Activated CD4-positive, CD25-positive, alpha-beta regulatory T cell treated with anti-CD3 and anti-CD28 coated beads, Interleukin-2, amount 50 U/mL, for 16 hours (primary cell): ENCODE results near the gene AKAP17A.

ENCODE experiments used
- DNase-seq: peaks from one replicate; pipeline ENCODE4 v3.0.0-alpha.2; 2020; ENCODE audit warnings: low read depth, low spot score

AKAP17A gene

DNA sequence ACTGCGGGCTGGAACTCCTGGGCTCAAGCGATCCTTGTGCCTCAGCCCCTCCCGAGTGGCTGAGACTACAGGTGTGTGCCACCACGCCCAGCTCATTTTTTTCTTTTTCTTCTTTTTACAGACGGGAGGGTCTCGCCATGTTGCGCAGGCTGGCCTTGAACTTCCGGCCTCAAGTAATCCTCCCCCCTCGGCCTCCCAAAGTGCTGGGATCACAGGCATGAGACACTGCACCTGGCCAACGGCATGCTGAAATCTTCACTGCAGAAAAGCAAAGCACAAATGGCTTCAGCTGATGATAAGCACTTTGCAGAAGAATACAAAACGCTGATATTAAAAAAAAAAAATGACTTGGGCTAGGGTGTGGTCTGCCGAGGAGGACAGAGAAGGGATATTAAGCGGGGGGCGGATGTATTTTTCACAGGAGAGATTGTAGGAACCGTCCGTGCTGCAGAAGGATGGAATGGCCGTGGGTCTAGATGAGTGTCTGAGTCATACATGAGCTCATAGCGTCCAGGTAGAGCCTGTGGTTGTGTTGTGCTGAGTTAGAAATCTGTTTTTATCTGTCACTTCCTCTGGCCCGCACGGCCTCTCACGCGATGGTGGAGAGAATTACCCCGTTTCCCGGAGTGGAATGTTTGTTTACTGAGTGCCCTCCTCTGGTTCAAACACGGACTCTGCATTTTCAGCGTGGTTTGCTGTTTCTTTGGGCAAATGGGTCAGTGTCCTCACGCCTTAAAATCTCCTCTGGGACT lies 8.5 kb upstream of the AKAP17A start:
- peak; percentile 37 for DNase-seq

DNA sequence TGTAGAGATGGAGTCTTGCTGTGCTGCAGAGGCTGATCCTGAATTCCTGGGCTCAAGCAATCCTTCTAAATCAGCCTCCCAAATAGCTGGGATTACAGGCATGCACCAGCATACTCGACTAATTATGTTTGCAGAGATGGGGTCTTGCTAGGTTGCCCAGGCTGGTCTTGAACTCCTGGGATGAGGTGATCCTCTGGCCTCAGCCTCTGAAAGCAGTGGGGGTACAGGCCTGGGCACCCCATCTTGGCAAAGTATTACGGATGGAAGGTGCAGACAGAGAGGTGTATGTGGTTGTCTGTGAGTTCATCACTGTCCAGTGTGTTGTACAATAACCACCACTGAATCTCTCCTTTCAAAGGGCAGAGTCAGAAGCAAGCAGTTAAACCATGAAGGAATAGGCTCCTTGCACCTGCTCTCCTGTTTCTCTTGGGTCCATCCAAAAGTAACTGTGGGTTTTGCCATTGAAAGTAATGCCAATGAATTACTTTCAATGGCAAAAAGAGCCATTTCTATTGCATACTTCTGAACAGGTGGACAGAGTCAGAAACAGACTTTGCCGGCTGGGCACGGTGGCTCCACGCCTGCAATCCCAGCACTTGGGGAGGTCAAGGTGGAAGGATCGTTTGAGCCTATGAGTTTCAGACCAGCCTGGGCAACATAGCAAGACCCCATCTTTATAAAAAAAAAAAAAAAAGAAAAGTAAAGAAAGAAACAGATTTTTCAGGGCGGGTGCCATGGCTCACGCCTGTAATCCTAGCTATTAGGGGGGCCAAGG lies 7.0 kb upstream of the AKAP17A start:
- DNase-seq, result no peak

DNA sequence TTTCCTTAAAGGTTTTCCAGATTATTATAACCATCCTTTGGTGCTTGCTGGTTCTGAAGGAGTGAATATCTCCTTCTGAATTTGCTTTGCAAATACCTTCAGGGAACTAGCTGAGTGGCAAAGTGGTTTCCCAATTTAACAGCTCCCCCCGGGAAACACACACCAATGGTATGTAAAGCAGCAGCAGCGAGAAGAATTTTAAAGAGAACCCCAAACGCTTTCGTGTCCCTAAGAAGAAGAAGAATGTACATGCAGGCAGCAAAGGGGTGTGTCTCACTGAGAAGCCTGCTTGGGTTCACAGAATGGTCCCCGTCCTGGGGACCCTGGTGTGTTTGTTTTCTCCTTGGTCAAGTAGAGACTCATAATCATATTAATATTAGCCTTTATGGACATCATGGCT lies 4.2 kb upstream of the AKAP17A start:
- no peak for DNase-seq

DNA sequence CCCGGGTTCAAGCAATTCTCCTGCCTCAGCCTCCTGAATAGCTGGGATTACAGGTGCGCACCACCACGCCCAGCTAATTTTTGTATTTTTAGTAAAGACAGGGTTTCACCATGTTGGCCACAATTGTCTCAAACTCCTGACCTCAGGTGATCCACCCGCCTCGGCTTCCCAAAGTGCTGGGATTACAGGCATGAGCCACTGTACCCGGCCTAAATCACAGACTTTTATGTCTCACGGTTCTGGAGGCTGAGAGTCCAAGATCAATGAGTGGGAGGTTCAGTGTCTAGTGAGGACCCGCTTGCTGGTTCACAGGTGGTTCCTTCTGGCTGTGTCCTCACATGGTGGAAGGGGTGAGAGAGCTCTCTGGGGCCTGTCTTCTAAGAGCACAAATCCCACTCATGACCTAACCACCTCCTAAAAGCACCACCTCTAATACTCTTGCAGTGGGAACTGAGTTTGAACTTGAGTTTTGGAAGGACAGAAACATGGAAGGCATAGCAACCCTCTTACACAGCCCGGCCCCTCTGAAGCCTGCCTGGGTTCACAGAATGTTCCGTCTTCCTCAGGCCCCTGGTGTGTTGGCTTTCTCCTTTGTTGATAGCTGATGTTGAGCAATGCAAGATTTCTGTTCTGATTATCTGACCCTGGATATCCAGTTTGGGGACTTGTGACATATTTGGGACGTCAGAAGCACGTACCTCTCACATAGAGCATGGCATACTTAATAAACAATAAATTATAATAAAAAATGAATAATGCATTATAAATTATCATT lies 1.9 kb upstream of the AKAP17A start:
- DNase-seq, result no peak

DNA sequence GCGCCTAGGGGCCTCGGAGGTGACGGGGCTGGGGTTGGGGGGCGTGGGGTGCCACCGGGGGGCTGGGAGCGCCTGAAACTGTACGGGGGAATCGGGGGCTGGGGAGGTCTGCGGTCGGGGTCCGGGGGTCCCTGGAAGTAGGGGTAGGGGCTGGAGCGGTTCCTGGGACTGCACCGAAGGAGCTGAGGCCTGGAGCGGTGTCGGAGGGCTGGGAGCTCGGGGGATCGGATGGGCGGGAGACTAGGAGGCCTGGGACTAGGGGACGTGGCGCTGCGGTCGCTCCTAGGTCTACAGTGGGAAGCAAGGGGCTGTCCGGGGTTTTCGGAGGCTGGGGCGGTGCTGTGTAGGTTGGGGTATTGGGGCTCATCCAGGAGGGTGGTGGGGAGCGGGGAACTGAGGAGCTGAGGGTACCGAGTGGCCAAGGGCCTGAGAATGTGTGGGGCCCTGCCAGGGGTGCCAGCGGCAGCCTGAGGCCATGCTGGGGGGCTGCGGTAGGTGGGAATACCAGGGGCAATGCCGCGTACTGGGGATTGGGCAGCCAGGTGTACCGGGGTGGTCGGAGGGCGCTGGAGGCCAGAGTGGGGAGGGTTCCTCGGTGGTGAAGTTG lies 562 bp downstream of the AKAP17A start:
- no peak for DNase-seq

DNA sequence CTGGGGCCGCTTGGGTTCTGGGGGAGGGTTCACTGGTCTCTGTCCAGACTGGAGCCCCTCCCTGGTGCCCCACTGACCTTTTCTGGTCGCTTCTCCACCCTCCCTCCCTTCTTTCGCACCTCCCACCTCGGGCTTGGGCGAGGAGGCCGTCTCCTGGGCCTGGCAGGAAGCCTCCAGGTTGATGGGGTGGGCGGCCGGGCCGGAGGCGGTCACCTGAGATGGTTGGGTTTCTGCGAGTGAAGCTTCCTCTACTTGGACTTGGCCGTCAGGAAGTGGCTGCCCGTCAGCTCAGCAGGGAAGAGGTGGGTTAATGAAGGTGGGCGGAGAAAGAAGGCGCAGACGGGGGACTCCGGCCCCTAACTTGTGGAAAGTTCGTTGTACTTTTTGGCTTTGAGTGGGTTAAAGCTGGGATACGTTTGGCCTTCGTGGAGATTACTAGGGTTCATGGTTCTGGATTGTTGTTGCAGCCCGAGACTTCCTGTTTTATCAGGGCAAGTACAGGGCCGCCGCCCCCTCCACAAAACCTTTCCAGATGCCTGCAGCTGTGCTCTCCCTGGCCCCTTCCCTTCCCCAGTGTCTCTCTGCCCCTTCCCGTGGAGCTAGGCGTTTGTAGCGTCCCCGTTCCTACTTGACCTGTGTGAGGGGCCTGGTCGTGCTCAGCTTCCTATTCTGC lies 1.2 kb downstream of the AKAP17A start:
- DNase-seq, result no peak

DNA sequence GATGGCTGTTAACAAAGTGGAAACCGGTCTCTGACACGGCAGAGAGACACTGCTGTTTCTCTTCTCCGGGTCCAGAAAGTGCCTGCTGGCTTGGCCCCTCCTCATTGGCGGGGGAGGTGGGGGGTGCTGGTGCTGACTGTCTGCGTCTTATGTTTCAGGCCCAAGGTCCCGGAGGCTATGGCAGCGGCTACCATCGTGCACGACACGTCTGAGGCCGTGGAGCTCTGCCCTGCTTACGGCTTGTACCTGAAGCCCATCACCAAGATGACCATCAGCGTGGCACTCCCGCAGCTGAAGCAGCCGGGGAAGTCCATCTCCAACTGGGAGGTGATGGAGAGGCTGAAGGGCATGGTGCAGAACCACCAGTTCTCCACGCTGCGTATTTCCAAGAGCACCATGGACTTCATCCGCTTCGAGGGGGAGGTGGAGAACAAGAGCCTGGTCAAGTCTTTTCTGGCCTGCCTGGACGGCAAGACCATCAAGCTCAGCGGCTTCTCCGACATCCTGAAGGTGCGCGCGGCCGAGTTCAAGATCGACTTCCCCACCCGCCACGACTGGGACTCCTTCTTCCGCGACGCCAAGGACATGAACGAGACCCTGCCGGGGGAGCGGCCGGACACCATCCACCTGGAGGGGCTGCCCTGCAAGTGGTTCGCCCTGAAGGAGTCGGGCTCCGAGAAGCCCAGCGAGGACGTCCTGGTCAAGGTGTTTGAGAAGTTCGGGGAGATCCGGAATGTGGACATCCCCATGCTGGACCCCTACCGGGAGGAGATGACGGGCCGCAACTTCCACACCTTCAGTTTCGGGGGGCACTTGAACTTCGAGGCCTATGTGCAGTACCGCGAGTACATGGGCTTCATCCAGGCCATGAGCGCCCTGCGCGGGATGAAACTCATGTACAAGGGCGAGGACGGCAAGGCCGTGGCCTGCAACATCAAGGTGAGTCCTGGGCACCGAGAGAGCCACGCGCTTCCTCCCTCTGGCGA lies 2.2 kb downstream of the AKAP17A start:
- DNase-seq, result no peak

DNA sequence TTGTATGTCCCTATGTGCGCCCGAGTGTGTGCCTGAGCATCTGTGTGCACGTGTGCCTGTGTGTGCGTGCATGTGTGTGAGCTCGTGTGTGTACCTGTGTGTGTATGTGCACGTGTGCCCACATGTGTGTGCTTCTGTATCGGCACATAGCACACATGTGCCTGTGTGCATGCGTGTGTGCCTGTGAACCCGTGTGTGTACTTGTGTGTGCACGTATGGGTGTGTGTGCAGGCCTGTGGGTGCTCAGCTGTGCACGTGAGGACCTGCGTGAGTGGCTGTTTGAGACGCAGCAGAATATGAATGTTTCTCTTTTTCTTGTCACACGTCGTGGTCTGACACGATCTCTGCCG lies 4.3 kb downstream of the AKAP17A start:
- no peak for DNase-seq

DNA sequence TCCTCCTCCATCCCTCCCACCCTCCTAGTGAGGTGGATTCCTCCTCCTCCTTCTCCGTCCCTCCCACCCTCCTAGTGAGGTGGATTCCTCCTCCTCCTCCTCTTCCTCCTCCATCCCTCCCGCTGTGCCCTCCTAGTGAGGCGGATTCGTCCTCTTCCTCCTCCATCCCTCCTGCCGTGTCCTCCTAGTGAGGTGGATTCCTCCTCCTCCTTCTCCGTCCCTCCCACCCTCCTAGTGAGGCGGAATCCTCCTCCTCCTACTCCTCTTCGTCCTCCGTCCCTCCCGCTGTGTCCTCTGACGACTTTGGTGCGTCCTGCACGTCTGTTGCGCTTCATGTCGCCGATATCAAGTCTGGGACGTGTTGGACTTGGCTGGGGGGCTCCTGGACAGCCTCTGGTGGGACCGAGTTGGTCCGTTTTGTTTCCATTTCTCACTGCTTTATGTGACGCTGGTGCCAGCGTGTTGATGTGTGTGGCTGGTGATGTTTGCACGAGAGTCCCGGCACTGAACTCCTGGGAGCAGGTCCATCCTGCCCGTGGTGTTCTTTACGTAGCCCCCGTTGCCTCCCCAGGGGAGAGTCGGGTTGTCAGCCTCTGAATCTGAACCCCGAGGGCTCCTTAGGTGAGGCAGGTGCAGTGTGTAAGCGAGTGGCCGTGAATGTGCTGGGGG lies 5.4 kb downstream of the AKAP17A start:
- DNase-seq, result no peak

DNA sequence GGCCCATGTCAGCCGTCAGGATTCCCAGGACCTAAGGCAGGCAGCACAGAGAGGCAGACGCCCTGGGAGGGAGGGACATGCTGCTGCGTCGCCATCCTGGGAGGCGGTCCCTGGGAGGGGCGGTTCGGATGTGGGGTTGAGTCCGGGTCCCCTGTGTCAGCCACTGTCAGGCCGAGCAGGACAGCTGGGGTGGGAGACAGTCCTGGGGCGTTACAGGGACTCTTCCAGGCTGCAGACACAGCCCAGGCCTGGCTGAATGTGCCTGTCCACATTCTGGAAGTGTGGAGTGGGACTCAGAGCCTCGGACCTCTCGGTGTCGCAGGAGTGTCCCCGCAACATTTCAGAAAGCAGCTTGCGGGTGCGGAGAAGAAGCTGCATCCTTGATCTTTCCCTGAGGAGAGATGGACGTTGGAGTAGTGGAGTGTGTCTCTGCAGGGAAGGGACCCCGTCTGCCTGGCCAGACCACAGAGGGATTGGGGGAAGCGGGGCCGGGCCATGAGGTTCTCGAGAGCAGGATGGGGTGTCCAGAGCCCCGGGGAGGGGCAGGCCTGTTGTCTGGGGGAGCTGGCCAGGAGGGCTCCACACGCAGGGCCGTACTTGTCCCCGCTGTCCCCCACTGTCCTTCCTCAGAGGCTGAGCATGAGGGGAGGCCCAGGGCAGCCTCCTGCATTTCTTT lies 6.1 kb downstream of the AKAP17A start:
- no peak for DNase-seq

DNA sequence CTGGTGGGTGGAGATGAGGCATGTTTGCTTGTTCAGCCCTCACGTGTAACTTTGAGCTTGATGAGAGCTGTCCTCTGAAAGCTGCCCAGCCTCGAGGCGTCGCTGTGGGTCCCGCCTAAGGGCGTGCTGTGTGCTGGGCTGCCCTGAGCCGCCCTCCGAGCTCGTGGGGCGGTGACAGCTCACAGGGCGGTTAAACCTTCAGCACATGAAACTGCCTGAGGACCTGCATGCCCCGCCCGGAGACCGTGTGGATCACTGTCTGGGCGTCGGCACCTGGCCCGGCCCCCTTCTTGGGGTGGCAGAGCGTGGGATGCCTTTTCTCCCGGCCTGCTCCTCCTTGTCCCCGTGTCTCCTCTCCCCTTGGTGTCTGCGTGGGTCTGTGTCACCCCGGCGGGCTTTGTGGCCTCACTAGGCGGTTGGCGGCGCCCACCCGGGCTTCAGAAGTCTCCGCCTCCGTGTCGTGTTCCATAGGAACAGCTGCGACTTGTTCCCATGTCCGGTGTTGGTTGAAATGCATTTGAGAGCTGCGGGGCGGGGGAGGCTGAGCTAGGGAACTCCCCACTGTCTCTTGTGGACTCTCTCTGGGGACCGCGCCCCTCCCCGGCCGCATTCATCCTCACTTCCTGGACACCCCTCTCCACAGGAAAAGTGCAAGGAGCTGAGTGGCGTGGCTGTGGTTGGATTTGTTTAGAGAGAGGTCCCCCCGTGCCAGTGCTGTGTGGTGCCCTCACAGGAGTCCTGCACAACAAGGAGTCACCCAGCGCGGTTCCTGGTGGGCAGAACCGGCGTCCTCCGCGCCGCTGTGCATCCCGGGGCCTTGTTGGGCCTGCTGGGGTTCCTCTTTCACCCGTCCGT lies 6.8 kb downstream of the AKAP17A start:
- no peak for DNase-seq

DNA sequence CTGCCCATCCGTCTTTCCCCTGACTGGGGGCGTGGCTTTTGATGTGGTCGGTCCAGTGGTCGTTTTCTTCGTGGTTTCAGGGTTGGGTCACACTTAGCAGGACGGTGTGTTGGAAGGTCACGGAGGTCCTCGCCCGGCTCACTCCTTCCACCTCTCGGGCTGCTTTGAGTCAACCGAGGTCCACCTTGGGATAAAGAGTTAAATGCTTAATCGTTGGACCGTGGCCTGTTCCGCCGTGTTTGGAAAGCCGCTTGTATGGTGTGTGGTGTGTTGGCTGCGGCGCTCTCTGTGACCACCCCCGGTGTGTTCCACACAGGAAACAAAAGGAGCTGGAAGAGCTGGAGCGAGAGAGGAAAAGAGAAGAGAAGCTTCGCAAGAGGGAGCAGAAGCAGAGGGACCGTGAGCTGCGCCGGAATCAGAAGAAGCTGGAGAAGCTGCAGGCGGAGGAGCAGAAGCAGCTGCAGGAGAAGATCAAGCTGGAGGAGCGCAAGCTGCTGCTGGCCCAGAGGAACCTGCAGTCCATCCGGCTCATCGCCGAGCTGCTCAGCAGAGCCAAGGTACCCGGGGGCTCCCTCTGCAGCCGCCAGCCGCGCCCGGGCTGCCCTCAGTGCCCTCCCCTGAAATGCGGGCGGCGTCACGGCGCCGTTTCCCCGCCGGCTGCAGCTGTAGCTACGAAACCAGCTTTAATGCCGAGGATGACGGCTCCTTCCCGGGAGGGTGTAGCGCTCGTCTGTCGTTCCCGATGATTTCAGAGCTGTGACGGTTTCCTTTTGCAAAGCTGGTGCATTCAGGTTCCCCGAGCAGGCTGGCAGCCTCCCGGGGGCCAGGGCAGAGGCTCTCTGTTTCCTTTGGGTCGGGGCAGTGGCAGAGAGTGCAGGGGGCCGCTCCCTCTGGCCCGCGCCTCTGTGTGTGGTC lies 7.7 kb downstream of the AKAP17A start:
- DNase-seq, result no peak

DNA sequence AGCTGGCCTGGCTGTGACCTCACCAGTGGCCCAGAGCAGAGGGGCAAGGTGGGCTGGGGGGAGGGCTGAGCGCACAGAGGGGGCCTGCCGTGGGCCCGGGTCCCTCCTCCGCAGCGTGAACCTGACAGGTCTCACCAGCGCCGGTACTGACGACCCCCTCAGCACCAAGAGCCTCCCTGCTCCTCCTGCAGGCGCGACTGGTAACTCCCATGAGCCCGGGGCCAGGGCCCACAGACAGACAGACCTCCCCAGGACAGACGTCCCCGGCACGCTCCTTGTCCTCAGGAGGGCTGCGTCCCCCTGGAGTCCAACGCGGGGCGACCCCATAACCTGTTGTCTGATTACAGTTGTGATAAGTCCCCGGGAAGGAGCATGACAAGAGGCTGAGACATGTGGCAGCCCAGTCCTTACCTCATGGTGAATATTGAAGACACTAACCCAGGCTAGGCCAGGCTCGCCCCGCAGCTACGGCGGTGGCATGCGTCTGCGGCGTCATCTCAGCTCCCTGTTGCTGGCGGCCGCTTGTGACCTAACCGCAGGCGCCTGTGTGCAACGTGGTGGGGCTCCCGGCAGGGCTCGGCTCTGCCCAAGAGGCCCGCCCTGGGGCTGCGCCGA lies 8.5 kb downstream of the AKAP17A start:
- DNase-seq, result no peak

DNA sequence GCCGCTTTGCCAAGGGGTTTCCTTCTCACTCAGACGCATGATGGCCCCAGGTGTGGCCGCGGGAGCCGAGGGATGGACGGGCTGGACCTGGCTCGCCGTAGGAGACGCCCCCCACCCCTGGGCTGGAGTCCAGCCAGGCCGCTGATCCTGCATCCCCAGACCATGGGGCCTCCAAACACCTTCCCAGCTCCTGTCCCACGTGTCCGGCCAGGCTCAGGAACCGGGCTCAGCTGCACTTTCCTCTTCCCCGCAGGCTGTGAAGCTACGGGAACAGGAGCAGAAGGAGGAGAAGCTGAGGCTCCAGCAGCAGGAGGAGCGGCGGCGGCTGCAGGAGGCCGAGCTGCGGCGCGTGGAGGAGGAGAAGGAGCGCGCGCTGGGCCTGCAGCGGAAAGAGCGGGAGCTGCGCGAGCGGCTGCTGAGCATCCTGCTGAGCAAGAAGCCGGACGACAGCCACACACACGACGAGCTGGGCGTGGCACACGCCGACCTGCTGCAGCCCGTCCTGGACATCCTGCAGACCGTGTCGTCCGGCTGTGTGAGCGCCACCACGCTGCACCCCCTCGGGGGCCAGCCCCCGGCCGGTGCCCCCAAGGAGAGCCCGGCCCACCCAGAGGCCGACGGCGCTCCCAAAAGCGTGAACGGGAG lies 9.1 kb downstream of the AKAP17A start:
- DNase-seq, result no peak

DNA sequence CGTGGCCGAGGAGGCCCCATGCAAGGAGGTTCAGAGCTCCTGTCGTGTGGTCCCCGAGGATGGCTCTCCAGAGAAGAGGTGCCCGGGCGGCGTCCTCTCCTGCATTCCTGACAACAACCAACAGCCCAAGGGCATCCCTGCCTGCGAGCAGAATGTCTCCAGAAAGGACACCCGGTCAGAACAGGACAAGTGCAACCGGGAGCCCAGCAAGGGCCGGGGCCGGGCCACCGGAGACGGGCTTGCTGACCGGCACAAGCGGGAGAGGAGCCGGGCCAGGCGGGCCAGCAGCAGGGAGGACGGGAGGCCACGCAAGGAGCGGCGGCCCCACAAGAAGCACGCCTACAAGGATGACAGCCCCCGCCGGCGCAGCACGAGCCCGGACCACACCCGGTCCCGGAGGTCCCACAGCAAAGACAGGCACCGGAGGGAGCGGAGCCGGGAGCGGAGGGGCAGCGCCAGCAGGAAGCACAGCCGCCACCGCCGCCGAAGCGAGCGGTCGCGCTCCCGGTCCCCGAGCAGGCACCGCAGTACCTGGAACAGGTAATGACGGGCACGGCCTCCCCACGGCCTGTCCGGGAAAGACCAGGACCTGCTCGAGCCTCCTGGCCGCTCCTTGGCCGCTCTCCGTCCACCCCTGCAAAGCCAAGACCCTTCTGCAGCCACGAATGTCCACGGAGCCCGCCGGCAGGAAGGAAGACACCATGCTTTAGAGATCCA lies 9.8 kb downstream of the AKAP17A start:
- no peak for DNase-seq

DNA sequence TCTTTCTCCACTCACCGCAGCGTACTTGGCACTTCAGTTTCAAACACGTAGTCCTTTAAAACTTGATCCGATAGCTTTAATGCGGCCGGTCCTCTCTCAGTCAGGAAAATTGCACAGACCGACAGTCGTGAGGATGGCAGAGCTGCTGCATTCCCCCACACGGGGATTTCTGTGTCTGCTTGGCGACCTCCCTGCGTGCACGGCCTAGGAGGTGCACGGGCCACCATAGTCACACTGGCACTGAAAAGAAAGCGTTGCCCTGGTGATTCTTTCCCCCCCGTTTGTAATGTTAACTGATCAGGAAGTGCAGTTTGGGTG lies 10.3 kb downstream of the AKAP17A start:
- DNase-seq, result no peak
